ENCODE measurements around the gene TTF2.

TTF2 gene

GRCh38 chr1:117128323-117129079 is 68.4 kb downstream of the TTF2 start:
- H3K27me3 ChIP-seq (replicated peaks; ENCODE audit: control insufficient read depth, insufficient read depth, low read length), result no peaks in the 10 kb centered on the region; the same call in none of the 2 replicates
- TF ChIP-seq, protein P1, sequence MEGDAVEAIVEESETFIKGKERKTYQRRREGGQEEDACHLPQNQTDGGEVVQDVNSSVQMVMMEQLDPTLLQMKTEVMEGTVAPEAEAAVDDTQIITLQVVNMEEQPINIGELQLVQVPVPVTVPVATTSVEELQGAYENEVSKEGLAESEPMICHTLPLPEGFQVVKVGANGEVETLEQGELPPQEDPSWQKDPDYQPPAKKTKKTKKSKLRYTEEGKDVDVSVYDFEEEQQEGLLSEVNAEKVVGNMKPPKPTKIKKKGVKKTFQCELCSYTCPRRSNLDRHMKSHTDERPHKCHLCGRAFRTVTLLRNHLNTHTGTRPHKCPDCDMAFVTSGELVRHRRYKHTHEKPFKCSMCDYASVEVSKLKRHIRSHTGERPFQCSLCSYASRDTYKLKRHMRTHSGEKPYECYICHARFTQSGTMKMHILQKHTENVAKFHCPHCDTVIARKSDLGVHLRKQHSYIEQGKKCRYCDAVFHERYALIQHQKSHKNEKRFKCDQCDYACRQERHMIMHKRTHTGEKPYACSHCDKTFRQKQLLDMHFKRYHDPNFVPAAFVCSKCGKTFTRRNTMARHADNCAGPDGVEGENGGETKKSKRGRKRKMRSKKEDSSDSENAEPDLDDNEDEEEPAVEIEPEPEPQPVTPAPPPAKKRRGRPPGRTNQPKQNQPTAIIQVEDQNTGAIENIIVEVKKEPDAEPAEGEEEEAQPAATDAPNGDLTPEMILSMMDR (IDR thresholded peaks at IDR 0.05; ENCODE audit: insufficient read depth, low read length, poor library complexity, severe bottlenecking), result peak; percentile 49
- H3K36me3 ChIP-seq (ENCODE audit: control insufficient read depth, insufficient read depth, low read length), result no peaks in the 10 kb centered on the region
- H3K4me3 ChIP-seq (replicated peaks; ENCODE audit: low read depth, low read length), result no peak overlapping the region
- no peak for DNase-seq (ENCODE audit: extremely low read depth, insufficient read length)

- DNase-seq (ENCODE audit: extremely low read depth, insufficient read length), result no peak
- H3K4me3 ChIP-seq (replicated peaks; ENCODE audit: low read depth, low read length), result no peak overlapping the region
- no peaks in the 10 kb centered on the region; the same call in 1 of the 2 replicates for H3K27me3 ChIP-seq (replicated peaks; ENCODE audit: control insufficient read depth, insufficient read depth, low read length)
- TF ChIP-seq, protein P1 (IDR thresholded peaks at IDR 0.05; ENCODE audit: insufficient read depth, low read length, poor library complexity, severe bottlenecking), result no peak
- H3K36me3 ChIP-seq (ENCODE audit: control insufficient read depth, insufficient read depth, low read length), result no peaks in the 10 kb centered on the region
These were observed 70.4 kb downstream of the TTF2 start for GRCh38 chr1:117130526-117130925.

DNA sequence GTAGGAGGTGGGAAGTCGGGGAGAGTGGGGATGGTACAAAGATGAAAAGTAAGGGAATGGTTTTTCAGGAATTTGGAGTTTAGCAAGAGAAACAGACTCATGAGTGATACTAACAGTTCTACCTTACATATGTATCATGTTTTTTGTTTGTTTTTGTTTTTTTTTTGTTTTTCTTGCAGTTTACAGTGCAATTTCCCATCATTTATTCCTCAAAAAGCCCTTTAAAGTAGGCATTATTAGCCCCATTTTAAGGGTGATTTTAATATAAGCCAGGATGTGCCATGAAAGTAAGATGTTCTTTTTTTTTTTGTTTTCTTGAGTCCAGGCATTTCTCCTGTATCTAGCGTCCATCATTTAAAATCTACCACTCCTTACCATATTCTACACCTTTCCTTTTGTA is 75.2 kb downstream of the TTF2 start:
- Histone ChIP-seq H3K27me3 (replicated peaks; ENCODE audit: control insufficient read depth, insufficient read depth, low read length) (no peaks in the 10 kb centered on the region; the same call in 1 of the 2 replicates), H3K4me3 (replicated peaks; ENCODE audit: low read depth, low read length) (no peak overlapping the region), H3K36me3 (ENCODE audit: control insufficient read depth, insufficient read depth, low read length) (no peaks in the 10 kb centered on the region)
- DNase-seq (ENCODE audit: extremely low read depth, insufficient read length), result no peak
- TF ChIP-seq, protein P1 (IDR thresholded peaks at IDR 0.05; ENCODE audit: insufficient read depth, low read length, poor library complexity, severe bottlenecking), result no peak

DNA sequence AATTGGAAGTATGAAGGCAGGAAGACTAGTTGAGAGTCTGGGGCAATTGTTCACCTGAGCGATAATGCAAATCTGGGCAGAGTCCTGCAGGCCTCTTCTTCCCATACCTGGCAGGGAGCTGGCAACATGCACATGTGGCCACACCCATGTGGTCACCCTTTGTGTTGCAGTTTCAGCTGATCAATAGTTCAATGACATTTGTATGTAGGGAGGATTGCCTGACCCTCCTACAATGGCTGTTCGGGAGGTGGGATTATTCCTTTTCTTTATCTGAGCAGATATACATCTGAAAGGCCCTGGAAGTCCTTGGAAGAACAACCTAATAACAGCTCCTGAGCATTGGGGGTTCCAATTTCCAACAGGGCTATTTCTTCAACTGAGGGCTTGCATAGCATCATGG is 76.6 kb downstream of the TTF2 start:
- no peak for DNase-seq (ENCODE audit: extremely low read depth, insufficient read length)
- Histone ChIP-seq H3K27me3 (replicated peaks; ENCODE audit: control insufficient read depth, insufficient read depth, low read length) (no peaks in the 10 kb centered on the region; the same call in 1 of the 2 replicates), H3K4me3 (replicated peaks; ENCODE audit: low read depth, low read length) (no peak overlapping the region), H3K36me3 (ENCODE audit: control insufficient read depth, insufficient read depth, low read length) (no peaks in the 10 kb centered on the region)
- TF ChIP-seq, protein P1 (IDR thresholded peaks at IDR 0.05; ENCODE audit: insufficient read depth, low read length, poor library complexity, severe bottlenecking), result no peak

DNA sequence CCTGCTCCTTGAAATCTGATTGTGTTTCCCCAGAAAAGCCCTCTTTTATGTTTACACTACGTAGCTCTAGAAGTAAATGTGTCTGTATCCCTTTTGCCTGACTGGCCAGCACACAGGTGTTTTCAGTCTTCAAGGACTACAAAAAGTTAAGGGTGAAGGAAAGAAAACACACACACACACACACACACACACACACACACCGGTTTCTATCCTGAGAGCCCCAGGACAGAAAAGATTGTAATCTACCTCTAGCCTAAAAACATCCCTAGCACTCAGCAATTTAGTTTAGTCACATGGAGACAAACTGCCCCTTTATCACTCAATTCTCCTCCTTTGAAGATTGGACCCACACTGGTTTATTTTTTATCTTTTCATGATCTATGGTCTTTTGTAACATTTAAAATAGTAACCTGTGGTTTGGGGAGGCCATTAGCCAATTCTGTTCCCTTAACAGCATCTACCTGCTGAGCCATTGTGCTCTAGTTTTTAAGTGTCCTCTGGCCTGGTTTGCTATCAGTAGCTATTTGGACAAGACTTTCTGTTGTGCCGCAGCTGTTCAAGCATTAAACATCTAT is 77.2 kb downstream of the TTF2 start:
- no peak overlapping the region for H3K4me3 ChIP-seq (replicated peaks; ENCODE audit: low read depth, low read length)
- TF ChIP-seq, protein P1 (IDR thresholded peaks at IDR 0.05; ENCODE audit: insufficient read depth, low read length, poor library complexity, severe bottlenecking), result no peak
- H3K27me3 ChIP-seq (replicated peaks; ENCODE audit: control insufficient read depth, insufficient read depth, low read length), result no peaks in the 10 kb centered on the region; the same call in none of the 2 replicates
- DNase-seq (ENCODE audit: extremely low read depth, insufficient read length), result no peak
- H3K36me3 ChIP-seq (ENCODE audit: control insufficient read depth, insufficient read depth, low read length), result no peaks in the 10 kb centered on the region

Data from GM06990 (cell line).